Cardiac fibroblast (primary cell): Measurements from ENCODE around the gene DNAH11.

ENCODE experiments used
- DNase-seq, 2 donors: peaks; one replicate each; pipeline versions ENCODE4 v3.0.0 to v3.0.0-alpha.2; 2010; ENCODE audit warnings: low read depth in 2 of 2
- H3K4me3 ChIP-seq, 2 donors: replicated peaks in 1 of 2; 1 replicate in 1 of 2; 2 replicates in 1 of 2; pipeline ENCODE4 v1.5.1; 2011; ENCODE audit warnings: low read depth in 2 of 2, low read length in 2 of 2, mild to moderate bottlenecking in 2 of 2, moderate library complexity in 1 of 2
- CTCF ChIP-seq: IDR thresholded peaks from one replicate; pipeline ENCODE4 v1.5.1; 2011; ENCODE audit warnings: low read depth, mild to moderate bottlenecking, low read length, inconsistent platforms

The DNAH11 gene

DNA sequence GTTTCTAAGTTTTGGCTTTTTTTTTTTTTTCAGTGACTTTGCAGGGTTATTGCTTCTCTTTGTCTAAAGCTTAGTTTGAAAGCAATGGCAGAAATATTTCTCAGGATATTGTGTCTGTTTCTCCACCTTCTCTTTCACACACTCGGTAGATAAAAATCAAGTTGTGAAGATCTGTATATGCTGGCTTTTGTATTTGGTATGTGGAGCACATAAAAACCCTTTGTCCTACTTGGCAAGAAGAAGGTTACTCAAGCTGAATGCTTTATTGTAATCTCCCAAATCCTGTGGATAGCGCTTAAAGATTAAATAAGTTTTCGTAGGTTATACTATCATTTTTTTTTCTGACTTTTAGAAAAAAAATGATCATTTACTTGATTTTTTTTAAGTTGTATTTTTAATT is 230.5 kb downstream of the DNAH11 start:
- no peak for DNase-seq
- TF ChIP-seq CTCF, result no peak
- no peak overlapping the region for H3K4me3 ChIP-seq

DNA sequence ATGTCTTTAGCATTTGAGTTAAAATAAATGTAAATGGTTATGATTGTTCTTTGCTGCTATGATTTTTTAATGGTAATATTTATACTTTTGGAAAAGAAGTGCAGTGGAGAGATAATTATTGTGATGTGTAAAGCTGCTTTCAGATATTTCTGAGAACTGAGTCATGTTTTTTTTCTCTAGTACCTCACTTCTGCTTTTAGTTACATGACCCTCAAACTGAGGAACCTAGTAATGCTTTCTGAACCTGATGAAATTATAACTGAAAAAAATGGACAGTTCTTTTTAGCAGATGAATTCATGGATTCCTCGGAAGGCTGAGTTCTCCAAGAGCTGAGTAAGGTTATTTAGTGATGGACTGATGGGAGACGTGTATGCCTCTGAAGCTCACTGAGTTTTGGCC is 235.1 kb downstream of the DNAH11 start:
- DNase-seq, result no peak
- TF ChIP-seq CTCF, result no peak
- no peak overlapping the region for H3K4me3 ChIP-seq

DNA sequence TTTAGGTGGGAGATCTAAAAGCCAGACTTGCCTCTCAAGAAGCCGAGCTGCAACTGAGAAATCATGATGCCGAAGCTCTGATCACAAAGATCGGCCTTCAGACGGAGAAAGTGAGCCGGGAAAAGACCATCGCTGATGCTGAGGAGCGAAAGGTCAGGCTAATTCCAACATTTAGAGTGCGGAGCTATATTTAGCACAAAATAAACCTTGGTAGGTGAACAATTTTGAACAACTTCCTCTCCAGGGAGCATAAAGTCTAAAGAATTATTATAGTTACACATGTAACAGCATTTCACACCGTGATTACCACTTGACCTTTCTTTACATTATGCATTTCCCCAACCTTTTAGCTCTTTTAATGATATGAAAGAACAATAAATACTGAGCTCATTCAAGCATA is 236.1 kb downstream of the DNAH11 start:
- no peak for DNase-seq
- no peak overlapping the region for H3K4me3 ChIP-seq
- TF ChIP-seq CTCF, result no peak

DNA sequence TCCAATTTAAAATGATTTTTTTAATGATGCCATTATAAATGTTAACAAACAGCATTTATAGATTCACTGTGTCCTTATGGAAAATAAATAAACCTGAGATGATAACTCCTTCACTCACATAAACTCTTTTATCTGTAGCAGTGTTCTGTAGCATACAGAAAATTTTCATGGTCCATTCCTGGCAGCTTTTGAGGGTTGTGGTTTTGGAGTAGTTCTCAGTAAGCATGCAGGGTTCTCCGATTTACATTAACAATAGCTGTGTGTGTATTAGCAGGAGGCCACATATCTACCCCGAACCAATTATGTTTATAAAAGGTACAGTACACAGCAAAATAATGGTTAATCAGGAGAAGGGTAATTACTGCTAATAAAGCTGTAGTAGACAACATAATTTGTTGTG is 240.2 kb downstream of the DNAH11 start:
- no peak for TF ChIP-seq CTCF
- no peak for DNase-seq
- H3K4me3 ChIP-seq, result no peak overlapping the region

GRCh38 chr7:21784989-21785388 is 242.2 kb downstream of the DNAH11 start:
- no peak for DNase-seq
- no peak overlapping the region for H3K4me3 ChIP-seq
- no peak for TF ChIP-seq CTCF

DNA sequence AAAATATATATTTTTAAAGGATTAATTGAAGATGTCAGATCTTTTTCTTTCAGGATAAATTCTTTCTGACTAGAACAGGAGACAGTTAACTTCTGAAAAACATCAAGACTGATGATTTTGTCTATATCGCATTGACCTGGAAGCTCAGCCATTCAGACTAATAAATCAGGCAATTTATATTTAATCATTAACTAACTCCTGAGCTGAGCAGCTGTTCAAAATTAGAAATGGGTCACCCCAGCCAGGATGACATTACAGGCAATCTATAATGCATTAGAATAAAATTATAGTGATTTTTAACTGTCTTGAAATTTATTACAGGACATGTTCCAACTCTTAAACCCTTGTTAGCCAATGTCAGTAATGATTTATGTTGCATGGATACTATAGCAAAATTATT is 263.0 kb downstream of the DNAH11 start:
- DNase-seq, result no peak
- no peak overlapping the region for H3K4me3 ChIP-seq
- TF ChIP-seq CTCF, result no peak

- TF ChIP-seq CTCF, result no peak
- no peak for DNase-seq
- no peak overlapping the region for H3K4me3 ChIP-seq
Measured at GRCh38 chr7:21806388-21806787, 263.5 kb downstream of the DNAH11 start.
